ENCODE results near the gene SLC25A21.
"Not testable (repeated sequence)": the region's sequence is repeated elsewhere in the genome, so short reads cannot be mapped to it uniquely, and the experiment has no call there.

SLC25A21 gene

DNA sequence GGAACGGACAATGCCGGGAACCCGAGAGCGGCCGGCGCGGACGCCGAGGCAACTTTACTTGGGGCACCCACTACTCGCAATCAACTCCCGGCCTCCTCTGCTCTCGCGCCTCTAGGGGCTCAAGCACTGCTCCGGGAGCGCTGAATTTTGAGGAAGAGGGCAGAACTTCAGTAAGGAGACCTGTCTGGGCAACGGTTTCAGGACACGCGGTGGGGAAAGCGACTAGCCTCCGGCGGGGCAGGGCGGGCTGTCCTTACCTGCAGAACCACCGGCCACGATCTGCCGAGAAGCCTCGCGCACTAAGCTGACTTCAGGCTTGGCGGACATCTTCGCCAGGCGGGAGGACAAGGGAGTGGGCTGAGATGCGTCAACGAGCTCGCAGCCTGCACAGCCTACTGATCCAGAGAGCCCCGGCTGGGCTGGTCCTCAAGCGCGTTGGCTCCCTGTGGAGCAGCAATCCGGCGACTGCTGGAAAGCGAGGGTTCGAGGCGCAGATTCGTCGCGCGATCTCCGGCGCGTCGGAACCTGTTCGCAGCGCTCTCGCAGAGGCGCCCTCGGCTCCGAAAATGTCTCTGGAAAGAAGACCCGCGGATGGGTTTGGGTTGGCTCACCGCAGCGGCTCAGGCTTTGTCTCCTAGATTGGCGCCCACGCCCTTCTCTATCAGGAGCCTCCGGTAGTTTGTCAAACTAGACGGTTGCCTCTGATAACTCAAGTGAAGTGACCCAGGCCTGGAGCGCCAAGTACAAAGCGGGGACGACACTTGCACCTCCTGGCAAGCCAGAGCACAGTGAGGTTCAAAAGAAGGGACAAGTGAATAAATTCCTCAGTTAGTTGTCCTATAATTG lies at the start of gene SLC25A21:
Gene SLC25A21, minus strand, starts transcription at position 583 of the 846 bp plus-strand sequence.
- DNase-seq (ENCODE audit: low read depth), result no peak

DNA sequence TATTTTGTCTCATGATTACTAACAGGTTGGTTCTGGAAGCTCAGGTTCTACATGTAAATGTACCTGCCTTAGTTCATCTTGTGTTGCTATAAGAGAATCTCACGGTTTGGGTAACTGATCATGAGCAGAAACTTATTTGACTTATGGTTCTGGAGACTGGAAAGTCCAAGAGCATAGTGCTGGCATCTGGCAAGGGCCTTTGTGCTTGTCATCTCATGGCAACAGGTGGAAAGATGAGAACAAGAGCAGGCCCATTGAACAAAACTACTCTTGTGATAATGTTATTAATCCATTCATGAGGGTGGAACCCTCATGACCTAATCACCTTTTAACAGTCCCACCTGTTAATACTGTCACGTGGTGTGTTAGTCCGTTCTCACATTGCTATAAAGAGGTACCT lies 48.7 kb upstream of the SLC25A21 start:
- DNase-seq (ENCODE audit: low read depth), result no peak

- DNase-seq (ENCODE audit: low read depth), result no peak
These were observed 42.9 kb upstream of the SLC25A21 start for GRCh38 chr14:37215345-37215744.

GRCh38 chr14:37213016-37213415 lies 40.6 kb upstream of the SLC25A21 start:
- no peak for DNase-seq (ENCODE audit: low read depth)

DNA sequence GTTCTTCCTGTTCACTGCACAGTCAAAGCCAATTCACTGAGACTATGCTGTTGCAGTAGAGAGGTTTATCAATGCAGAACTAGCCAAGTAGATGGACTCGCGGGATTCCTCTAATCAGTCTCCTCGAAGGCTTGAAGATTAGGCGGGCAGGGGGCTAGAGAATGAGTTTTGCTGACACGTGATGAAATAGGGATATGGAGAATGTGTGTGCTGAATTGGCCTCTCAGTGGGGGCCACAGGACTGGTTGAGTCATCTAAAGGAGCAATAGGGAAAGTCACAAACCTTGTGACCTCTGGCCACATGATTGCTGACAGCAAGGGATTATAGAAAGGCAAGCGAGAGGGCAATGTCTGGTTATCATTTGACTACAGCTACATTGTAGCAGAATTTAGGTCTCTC lies 38.0 kb upstream of the SLC25A21 start:
- no peak for DNase-seq (ENCODE audit: low read depth)

DNA sequence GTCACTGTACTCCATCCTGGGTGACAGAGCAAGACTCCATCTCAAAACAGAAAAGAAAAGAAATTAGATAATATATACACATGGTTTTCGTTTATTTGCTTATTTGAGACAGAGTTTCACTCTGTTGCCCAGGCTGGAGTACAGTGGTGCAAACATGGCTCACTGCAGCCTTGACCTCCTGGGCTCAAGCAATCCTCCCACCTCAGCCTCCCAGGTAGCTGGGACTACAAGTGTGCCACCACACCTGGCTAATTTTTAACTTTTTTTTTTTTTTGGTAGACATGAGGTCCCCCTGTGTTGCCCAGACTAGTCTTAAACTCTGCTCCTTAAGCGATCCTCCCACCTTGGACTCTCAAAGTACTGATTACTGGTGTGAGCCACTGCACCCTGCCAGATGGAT lies 37.2 kb upstream of the SLC25A21 start:
- not testable (repeated sequence) for DNase-seq (ENCODE audit: low read depth)

GRCh38 chr14:37205623-37206605 lies 33.5 kb upstream of the SLC25A21 start:
- DNase-seq (ENCODE audit: low read depth), result not testable (repeated sequence)

GRCh38 chr14:37203423-37203822 lies 31.0 kb upstream of the SLC25A21 start:
- no peak for DNase-seq (ENCODE audit: low read depth)

DNA sequence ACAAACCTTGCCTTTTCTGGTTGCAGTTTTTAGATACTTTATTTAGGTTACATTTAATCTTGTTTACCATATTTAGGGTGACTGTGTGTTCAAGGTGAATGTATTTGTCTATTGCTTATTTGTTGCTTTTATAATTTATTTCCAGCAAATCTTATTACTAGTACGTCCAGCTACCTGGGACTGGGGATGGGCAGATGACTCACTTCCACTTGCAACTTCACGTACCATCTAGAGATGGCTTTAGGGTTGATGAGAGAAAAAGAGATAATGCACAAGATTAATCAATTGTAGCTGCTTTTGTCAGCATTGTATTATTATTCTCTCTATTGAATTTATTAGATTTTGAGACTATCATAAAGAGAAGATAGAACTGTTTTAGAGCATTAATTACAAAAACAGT lies 30.4 kb upstream of the SLC25A21 start:
- DNase-seq (ENCODE audit: low read depth), result no peak

GRCh38 chr14:37202265-37202664 lies 29.9 kb upstream of the SLC25A21 start:
- no peak for DNase-seq (ENCODE audit: low read depth)

- DNase-seq (ENCODE audit: low read depth), result no peak
These were observed 29.3 kb upstream of the SLC25A21 start for GRCh38 chr14:37201724-37202123.

DNA sequence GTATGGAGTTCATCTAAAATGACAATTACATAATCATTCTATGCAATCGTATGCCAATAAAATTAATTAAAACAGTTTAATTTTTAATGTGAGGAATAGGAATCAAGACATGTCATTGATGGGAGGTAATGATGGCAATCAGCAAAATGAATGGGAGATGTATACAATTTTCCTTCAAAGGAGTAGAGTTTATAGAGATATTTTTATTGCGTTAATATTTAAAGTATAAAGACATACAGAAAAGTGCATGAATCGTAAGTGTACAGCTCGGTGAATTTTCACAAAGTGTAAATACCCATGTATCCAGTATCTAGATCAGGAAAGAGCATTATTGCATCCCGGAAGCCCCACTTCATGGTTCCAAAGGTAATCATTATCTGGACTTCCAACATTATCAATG lies 26.5 kb upstream of the SLC25A21 start:
- DNase-seq (ENCODE audit: low read depth), result no peak

GRCh38 chr14:37198273-37198598 lies 25.8 kb upstream of the SLC25A21 start:
- no peak for DNase-seq (ENCODE audit: low read depth)

DNA sequence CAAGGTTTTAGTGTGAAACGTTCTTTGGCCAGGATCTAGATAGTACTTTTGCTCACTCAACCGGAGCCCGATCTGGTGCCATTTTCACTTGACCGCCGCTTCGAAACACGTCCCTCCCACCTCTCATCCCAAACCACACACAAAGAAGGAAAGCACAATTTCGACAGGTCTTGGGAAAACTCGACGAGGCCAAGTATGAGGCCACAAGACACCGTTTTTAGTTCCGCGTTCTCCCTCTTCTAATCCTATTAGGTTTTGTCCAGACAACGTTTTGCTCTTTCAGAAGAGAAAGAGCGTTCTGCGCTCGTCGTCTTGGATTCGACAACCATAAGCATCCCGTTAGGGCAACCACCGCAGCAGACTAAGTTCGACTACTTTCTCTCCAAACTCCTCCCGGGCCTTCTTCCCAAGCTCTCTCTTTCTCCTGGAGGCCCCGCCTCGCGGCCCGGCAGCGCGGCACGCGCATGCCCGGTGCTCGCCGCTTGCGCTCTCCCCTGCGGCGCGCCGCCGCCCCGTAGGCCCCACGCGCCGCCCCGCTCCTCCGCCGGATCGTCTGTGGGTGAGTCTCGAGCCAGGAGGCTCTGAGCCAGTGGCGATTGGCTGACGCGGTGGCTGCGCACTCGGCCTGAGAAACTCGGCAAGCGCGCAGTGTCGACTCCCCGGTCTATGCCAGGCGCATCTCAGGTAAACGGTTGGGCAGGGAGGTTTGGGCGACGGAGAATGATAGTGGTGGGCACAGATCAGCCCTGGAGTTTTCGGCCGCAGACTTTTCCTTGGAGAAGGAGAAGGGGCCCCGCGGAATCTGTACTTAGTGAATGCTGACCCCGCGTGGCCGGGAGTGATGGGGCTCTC lies 25.2 kb upstream of the SLC25A21 start, which contains the start of gene MIPOL1:
Gene MIPOL1, plus strand, starts transcription at position 517 of the 852 bp plus-strand sequence. CDS start 49,952 bp downstream, outside the sequence.
- no peak for DNase-seq (ENCODE audit: low read depth)

DNA sequence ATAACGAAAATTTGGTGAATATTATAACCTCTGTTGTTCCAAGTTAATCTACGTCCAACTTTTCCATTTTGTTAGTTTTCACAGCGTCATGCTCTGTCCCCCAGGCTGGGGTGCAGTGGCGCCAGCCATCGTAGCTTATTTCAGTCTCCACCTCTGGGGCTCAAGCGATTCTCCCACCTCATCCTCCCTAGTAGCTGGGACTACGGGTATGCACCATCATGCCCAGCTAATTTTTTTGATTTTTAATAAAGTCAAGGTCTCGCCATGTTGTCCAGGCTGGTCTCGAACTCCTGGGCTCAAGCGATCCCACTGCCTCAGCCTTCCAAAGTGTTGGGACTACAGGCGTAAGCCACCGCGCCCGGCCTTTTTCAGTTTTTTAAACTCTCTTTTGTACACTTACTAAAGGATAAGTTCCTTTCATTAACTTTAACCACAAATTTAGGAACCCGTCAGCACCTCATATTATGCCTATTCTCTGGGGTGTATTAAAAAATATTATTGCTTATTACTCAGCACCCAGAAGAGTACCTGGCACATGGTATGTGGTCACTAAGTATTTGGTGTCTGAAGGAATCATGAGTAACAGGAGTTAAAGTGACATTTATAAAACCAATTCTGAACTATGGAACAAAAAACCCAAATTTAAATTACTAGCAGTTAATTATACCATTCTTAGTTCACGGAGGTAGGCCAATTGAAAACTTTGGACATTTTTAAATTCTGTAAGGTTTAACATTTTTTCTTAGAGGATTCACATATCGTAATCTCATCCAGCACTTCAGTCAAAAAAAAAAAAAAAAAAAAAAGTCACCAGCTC lies 24.4 kb upstream of the SLC25A21 start:
- DNase-seq (ENCODE audit: low read depth), result no peak

- DNase-seq (ENCODE audit: low read depth), result no peak
These were observed 22.9 kb upstream of the SLC25A21 start for GRCh38 chr14:37195327-37195726.

DNA sequence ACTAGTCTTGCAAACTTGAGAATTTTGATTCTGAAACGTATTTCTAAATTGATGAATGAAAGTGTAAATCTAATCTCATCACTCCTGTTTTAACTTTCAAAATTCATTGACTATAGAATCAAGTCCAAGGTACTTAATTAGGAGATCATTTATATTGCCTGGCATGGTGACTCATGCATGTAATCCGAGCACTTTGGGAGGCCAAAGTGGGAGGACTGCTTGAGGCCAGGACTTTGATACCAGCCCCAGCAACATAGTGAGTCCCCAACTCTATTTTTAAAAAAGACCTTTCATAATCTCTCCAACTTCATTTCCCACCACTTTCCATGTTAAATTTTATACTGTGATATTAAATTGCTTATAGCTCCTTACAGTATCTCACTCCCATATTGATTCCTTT lies 22.3 kb upstream of the SLC25A21 start:
- DNase-seq (ENCODE audit: low read depth), result no peak

GRCh38 chr14:37189733-37190132 lies 17.3 kb upstream of the SLC25A21 start:
- DNase-seq (ENCODE audit: low read depth), result not testable (repeated sequence)

DNA sequence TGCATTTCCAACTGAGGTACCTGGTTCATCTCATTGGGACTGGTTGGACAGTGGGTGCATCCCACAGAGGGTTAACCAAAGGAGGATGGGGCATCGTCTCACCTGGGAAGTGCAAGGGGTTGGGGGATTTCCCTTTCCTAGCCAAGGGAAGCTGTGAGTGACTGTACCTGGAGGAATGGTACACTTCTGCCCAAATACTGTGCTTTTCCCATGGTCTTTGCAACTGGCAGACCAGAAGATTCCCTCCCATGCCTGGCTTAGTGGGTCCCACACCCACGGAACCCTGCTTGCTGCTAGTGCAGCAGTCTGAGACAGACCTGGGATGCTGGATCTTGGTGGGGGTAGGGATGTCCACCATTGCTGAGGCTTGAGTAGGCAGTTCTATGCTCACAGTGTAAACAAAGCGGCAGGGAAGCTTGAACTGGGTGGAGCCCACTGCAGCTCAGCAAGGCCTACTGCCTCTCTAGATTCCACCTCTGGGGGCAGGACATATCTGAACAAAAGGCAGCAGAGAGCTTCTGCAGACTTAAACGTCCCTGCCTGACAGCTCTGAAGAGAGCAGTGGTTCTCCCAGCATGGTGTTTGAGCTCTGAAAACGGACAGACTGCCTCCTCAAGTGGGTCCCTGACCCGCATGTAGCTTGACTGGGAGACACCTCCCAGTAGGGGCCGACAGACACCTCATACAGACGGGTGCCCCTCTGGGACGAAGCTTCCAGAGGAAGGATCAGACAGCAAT lies 15.6 kb upstream of the SLC25A21 start:
- not testable (repeated sequence) for DNase-seq (ENCODE audit: low read depth)

DNA sequence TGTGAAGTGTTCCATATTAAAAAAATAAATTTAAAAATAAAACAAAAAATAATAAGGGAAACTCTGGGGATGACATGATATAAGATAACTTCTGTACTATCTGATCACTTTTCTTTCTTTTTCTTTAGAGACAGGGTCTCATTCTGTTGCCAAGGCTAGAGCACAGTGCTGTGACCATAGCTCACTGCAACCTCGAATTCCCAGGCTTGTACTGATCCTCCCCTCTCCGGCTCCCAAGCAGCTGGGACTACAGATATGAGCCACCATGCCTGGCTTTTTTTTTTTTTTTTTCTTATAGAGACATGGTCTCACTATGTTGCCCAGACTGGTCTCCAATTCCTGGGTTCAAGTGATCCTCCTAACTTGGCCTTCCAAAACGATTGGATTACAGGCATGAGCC lies 14.9 kb upstream of the SLC25A21 start:
- no peak for DNase-seq (ENCODE audit: low read depth)
